HepG2 (cell line): Measurements from ENCODE around the gene ARL16. TPM values are rescaled to one million over a fixed set of nuclear protein-coding genes. Genes with fewer than 3 reads are reported as not detected.

Experiments
- EEA1 ChIP-seq: sonication (generic); formaldehyde crosslinking; IDR thresholded peaks from 2 replicates; pipeline ENCODE4 v1.5.1; 2020; ENCODE audit warnings: mild to moderate bottlenecking, missing genetic modification reagents, borderline replicate concordance
- FOXK1 ChIP-seq: sonication (generic); formaldehyde crosslinking; IDR thresholded peaks from 2 replicates; pipeline ENCODE4 v1.4.0; 2020; ENCODE audit warnings: low read depth, missing genetic modification reagents, borderline replicate concordance
- GPN1 ChIP-seq: sonication (generic); formaldehyde crosslinking; IDR thresholded peaks from 2 replicates; pipeline ENCODE4 v1.5.1; 2020; ENCODE audit warnings: missing genetic modification reagents, borderline replicate concordance
- KDM6A ChIP-seq: IDR thresholded peaks from 2 replicates; pipeline ENCODE4 v1.6.1; 2016; ENCODE audit warnings: low read depth
- PCBP2 ChIP-seq: fragments of 200-400 bp; formaldehyde crosslinking; optimal IDR thresholded peaks from 2 replicates; pipeline ENCODE3; 2018; ENCODE audit warnings: low read length, low read depth; ENCODE audit not compliant: poor library complexity, severe bottlenecking
- POLR2A ChIP-seq, 2 experiments: IDR thresholded peaks; 2 replicates each; pipeline ENCODE4 v1.6.1; 2011; ENCODE audit warnings: low read depth in 2 of 2, low read length in 2 of 2, mild to moderate bottlenecking in 1 of 2, moderate library complexity in 1 of 2; ENCODE audit not compliant: insufficient read depth in 1 of 2
- RNF219 ChIP-seq: sonication (generic); formaldehyde crosslinking; IDR thresholded peaks from 2 replicates; pipeline ENCODE4 v1.5.0; 2020; ENCODE audit warnings: mild to moderate bottlenecking, missing genetic modification reagents
- SKI ChIP-seq: fragments of 450-650 bp; IDR thresholded peaks from one replicate; pipeline ENCODE4 v1.6.1; 2018; ENCODE audit warnings: mild to moderate bottlenecking; ENCODE audit not compliant: partially characterized antibody
- YY1 ChIP-seq: IDR thresholded peaks from 2 replicates; pipeline ENCODE4 v1.6.1; 2011; ENCODE audit warnings: low read length, low read depth, moderate library complexity, mild to moderate bottlenecking; ENCODE audit not compliant: insufficient read depth, insufficient replicate concordance
- ZNF224 ChIP-seq: sonication (generic); formaldehyde crosslinking; IDR thresholded peaks from 2 replicates; pipeline ENCODE4 v1.5.0; 2020; ENCODE audit warnings: mild to moderate bottlenecking, missing genetic modification reagents
- ZNF292 ChIP-seq: sonication (generic); formaldehyde crosslinking; IDR thresholded peaks from 2 replicates; pipeline ENCODE4 v1.8.1; 2022; ENCODE audit warnings: mild to moderate bottlenecking, low read depth, missing genetic modification reagents, borderline replicate concordance
- ZNF430 ChIP-seq: sonication (generic); formaldehyde crosslinking; IDR thresholded peaks from 2 replicates; pipeline ENCODE4 v1.9.0; 2021; ENCODE audit warnings: mild to moderate bottlenecking, missing genetic modification reagents
- ZNF557 ChIP-seq: sonication (generic); formaldehyde crosslinking; IDR thresholded peaks from 2 replicates; pipeline ENCODE4 v1.4.0; 2020; ENCODE audit warnings: missing genetic modification reagents
- ZNF605 ChIP-seq: sonication (generic); formaldehyde crosslinking; IDR thresholded peaks from 2 replicates; pipeline ENCODE4 v1.8.0; 2022; ENCODE audit warnings: mild to moderate bottlenecking, missing genetic modification reagents
- ZNF740 ChIP-seq: sonication (generic); formaldehyde crosslinking; IDR thresholded peaks from 2 replicates; pipeline ENCODE4 v1.4.0; 2020; ENCODE audit warnings: missing genetic modification reagents
- ZNF749 ChIP-seq: sonication (generic); formaldehyde crosslinking; IDR thresholded peaks from 2 replicates; pipeline ENCODE4 v1.8.0; 2022; ENCODE audit warnings: mild to moderate bottlenecking, missing genetic modification reagents, moderate library complexity, borderline replicate concordance
- ZNF781 ChIP-seq: sonication (generic); formaldehyde crosslinking; IDR thresholded peaks from 2 replicates; pipeline ENCODE4 v1.5.1; 2020; ENCODE audit warnings: borderline replicate concordance, mild to moderate bottlenecking, missing genetic modification reagents; ENCODE audit errors: not compliant biosample characterization
- polyA plus RNA-seq, 8 experiments: library from polyadenylated mRNA; depleted of rRNA in 3 of 8; stranded (reverse) in 7 of 8; unstranded in 1 of 8; fragments of >200 nt; fragmentation: Illumina TruSeq in 4 of 8; extraction: Trizol in 4 of 8; gene quantifications; 2 replicates each; pipeline versions ENCODE4 v1.2.1 to v1.2.3, GENCODE V29; 2011 to 2016; ENCODE audit warnings: low read depth in 4 of 8, missing spikeins in 1 of 8, mixed read lengths in 1 of 8; ENCODE audit not compliant: insufficient read depth in 1 of 8
- total RNA-seq, 5 experiments: library from RNA; depleted of rRNA; stranded (reverse); fragments of >200 nt; fragmentation: Illumina TruSeq; extraction: Trizol; gene quantifications; 2 replicates each; pipeline ENCODE4 v1.2.3, GENCODE V29; 2016; ENCODE audit warnings: low read depth in 1 of 5
- TF ChIP-seq, protein P1 (sequence below): sonication (generic); formaldehyde crosslinking; IDR thresholded peaks from 2 replicates; pipeline ENCODE4 v1.4.0; 2020; ENCODE audit warnings: mild to moderate bottlenecking, low read depth, missing genetic modification reagents
- TF ChIP-seq, protein P2 (sequence below): sonication (generic); formaldehyde crosslinking; IDR thresholded peaks from 2 replicates; pipeline ENCODE4 v1.9.0; 2021; ENCODE audit warnings: mild to moderate bottlenecking, missing genetic modification reagents

ARL16 gene
- total and polyA plus RNA-seq, 2 of the 13 experiments (the other 11 are each of a cell fraction or from before 2014, with no cell fraction given) = 20.8 to 30.8 TPM

DNA sequence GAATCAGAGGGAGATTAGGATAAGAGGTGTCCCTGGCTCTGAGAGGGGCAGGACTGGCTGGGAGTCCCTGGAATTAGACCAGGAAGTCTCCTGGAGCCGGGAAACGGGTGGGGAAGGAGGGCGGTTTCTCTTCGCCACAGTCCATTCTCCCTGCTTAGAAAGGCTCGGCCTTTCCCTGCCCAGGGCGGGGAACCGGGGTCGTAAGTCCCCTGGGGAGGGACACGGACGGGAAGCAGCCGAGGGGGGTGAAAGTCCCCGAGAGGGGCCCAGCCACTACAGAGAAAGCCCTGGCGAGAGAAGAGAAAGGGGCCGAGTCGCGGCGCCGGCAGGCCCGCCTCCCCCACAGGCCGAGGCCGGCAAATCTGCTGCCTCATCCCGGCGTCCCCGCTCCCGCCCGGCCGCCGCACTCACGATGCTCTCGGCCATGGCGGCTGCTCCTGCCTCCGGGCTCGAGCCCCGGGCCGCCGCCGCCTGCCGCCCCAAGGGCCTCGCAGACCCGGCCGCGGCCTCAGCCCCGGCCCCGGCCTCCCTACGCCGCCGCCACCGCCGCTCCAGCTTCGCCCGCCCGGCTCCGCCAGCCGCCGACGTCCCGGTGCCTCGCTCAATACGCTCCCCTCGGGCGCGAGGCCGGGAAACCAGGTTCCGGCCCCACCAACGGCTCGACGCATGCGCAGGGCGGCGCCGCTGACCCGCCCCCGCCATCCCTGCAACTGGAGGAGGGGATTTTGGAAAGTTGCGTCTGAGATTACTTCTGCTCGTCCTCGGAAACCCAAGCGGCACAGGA is 46.9 kb downstream of the ARL16 start, which contains the start of the genes NPLOC4 and TSPAN10 (continued):
- TF ChIP-seq ZNF557 (CRISPR knock-in tag) (peak; percentile 49; the same call in 1 of the 2 replicates), FOXK1 (peak; percentile 92), SKI (peak; percentile 90), PCBP2 (no peak), EEA1 (0 out of 2 replicates have a peak, but pooled peaks have one; percentile 47), YY1 (peak; percentile 89), ZNF781 (CRISPR knock-in tag) (no peak), ZNF224 (CRISPR knock-in tag) (no peak), POLR2A (IDR thresholded peaks at IDR 0.05; ENCODE audit: insufficient read depth in 1 of 2, low read depth in 2 of 2, low read length in 2 of 2) (peak; percentile 64 to 81), RNF219 (no peak), ZNF605 (peak; percentile 79), ZNF292 (CRISPR knock-in tag) (no peak), ZNF749 (CRISPR knock-in tag) (no peak; the same call in 1 of the 2 replicates), ZNF740 (CRISPR knock-in tag) (peak; percentile 87), GPN1 (CRISPR knock-in tag) (no peak; the same call in 1 of the 2 replicates), ZNF430 (peak; percentile 92), KDM6A (no peak)
- TF ChIP-seq, protein P1, sequence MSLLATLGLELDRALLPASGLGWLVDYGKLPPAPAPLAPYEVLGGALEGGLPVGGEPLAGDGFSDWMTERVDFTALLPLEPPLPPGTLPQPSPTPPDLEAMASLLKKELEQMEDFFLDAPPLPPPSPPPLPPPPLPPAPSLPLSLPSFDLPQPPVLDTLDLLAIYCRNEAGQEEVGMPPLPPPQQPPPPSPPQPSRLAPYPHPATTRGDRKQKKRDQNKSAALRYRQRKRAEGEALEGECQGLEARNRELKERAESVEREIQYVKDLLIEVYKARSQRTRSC (CRISPR knock-in tag) = no peak; the same call in 1 of the 2 replicates
- TF ChIP-seq, protein P2, sequence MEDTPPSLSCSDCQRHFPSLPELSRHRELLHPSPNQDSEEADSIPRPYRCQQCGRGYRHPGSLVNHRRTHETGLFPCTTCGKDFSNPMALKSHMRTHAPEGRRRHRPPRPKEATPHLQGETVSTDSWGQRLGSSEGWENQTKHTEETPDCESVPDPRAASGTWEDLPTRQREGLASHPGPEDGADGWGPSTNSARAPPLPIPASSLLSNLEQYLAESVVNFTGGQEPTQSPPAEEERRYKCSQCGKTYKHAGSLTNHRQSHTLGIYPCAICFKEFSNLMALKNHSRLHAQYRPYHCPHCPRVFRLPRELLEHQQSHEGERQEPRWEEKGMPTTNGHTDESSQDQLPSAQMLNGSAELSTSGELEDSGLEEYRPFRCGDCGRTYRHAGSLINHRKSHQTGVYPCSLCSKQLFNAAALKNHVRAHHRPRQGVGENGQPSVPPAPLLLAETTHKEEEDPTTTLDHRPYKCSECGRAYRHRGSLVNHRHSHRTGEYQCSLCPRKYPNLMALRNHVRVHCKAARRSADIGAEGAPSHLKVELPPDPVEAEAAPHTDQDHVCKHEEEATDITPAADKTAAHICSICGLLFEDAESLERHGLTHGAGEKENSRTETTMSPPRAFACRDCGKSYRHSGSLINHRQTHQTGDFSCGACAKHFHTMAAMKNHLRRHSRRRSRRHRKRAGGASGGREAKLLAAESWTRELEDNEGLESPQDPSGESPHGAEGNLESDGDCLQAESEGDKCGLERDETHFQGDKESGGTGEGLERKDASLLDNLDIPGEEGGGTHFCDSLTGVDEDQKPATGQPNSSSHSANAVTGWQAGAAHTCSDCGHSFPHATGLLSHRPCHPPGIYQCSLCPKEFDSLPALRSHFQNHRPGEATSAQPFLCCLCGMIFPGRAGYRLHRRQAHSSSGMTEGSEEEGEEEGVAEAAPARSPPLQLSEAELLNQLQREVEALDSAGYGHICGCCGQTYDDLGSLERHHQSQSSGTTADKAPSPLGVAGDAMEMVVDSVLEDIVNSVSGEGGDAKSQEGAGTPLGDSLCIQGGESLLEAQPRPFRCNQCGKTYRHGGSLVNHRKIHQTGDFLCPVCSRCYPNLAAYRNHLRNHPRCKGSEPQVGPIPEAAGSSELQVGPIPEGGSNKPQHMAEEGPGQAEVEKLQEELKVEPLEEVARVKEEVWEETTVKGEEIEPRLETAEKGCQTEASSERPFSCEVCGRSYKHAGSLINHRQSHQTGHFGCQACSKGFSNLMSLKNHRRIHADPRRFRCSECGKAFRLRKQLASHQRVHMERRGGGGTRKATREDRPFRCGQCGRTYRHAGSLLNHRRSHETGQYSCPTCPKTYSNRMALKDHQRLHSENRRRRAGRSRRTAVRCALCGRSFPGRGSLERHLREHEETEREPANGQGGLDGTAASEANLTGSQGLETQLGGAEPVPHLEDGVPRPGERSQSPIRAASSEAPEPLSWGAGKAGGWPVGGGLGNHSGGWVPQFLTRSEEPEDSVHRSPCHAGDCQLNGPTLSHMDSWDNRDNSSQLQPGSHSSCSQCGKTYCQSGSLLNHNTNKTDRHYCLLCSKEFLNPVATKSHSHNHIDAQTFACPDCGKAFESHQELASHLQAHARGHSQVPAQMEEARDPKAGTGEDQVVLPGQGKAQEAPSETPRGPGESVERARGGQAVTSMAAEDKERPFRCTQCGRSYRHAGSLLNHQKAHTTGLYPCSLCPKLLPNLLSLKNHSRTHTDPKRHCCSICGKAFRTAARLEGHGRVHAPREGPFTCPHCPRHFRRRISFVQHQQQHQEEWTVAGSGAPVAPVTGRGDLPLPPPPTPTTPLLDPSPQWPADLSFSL (CRISPR knock-in tag) = no peak
